AG20443 (cell line): ENCODE results near the gene CCDC18.
"Not testable (repeated sequence)": the region's sequence is repeated elsewhere in the genome, so short reads cannot be mapped to it uniquely, and the experiment has no call there.

ENCODE experiments used
- DNase-seq: peaks from one replicate; pipeline ENCODE4 v3.0.0; 2012; ENCODE audit warnings: low spot score, mixed read lengths

The CCDC18 gene

GRCh38 chr1:93180723-93181613 lies at the start of gene CCDC18:
Gene CCDC18 (plus strand): TSS chr1:93180724. CDS start chr1:93183362, 2,638 bp downstream.
- DNase-seq, result peak; percentile 11

- no peak for DNase-seq
Measured at GRCh38 chr1:93132638-93133037, 47.9 kb upstream of the CCDC18 start.

GRCh38 chr1:93136445-93136844 lies 44.1 kb upstream of the CCDC18 start:
- DNase-seq, result no peak

- no peak for DNase-seq
Measured at GRCh38 chr1:93137604-93138292, 42.8 kb upstream of the CCDC18 start.

- no peak for DNase-seq
Measured at GRCh38 chr1:93140106-93140505, 40.4 kb upstream of the CCDC18 start.

GRCh38 chr1:93142161-93142560 lies 38.4 kb upstream of the CCDC18 start:
- no peak for DNase-seq

GRCh38 chr1:93143136-93143535 lies 37.4 kb upstream of the CCDC18 start:
- peak; percentile 8 for DNase-seq

GRCh38 chr1:93143769-93144168 lies 36.8 kb upstream of the CCDC18 start:
- no peak for DNase-seq

GRCh38 chr1:93148001-93148400 lies 32.5 kb upstream of the CCDC18 start:
- peak; percentile 12 for DNase-seq

GRCh38 chr1:93150729-93151128 lies 29.8 kb upstream of the CCDC18 start:
- no peak for DNase-seq

GRCh38 chr1:93151474-93151873 lies 29.1 kb upstream of the CCDC18 start:
- DNase-seq, result no peak

GRCh38 chr1:93152835-93153234 lies 27.7 kb upstream of the CCDC18 start:
- DNase-seq, result no peak

- no peak for DNase-seq
Measured at GRCh38 chr1:93154898-93155297, 25.6 kb upstream of the CCDC18 start.

- DNase-seq, result no peak
Measured at GRCh38 chr1:93155335-93155734, 25.2 kb upstream of the CCDC18 start.

- no peak for DNase-seq
Measured at GRCh38 chr1:93159337-93159736, 21.2 kb upstream of the CCDC18 start.

- DNase-seq, result not testable (repeated sequence)
Measured at GRCh38 chr1:93163314-93163713, 17.2 kb upstream of the CCDC18 start.

- no peak for DNase-seq
Measured at GRCh38 chr1:93164816-93165215, 15.7 kb upstream of the CCDC18 start.

- not testable (repeated sequence) for DNase-seq
Measured at GRCh38 chr1:93165895-93166294, 14.6 kb upstream of the CCDC18 start.

- DNase-seq, result no peak
Measured at GRCh38 chr1:93167006-93167405, 13.5 kb upstream of the CCDC18 start.

GRCh38 chr1:93170141-93170678 lies 10.3 kb upstream of the CCDC18 start:
- DNase-seq, result not testable (repeated sequence)

- DNase-seq, result no peak
Measured at GRCh38 chr1:93171549-93172034, 8.9 kb upstream of the CCDC18 start.

GRCh38 chr1:93172778-93173177 lies 7.7 kb upstream of the CCDC18 start:
- no peak for DNase-seq

GRCh38 chr1:93174638-93175037 lies 5.9 kb upstream of the CCDC18 start:
- not testable (repeated sequence) for DNase-seq
